LNCaP clone FGC (cell line): ENCODE data around the gene RBL2.

Experiments
- DNase-seq: peaks from one replicate; pipeline ENCODE4 v3.0.0-alpha.2; 2011; ENCODE audit warnings: low read depth
- H3K4me3 ChIP-seq: 2 replicates; pipeline ENCODE4 v1.5.1; 2011; ENCODE audit warnings: mild to moderate bottlenecking, low read depth, low read length, control low read depth
- CTCF ChIP-seq: IDR thresholded peaks from 2 replicates; pipeline ENCODE4 v1.5.1; 2012; ENCODE audit warnings: mild to moderate bottlenecking; ENCODE audit not compliant: control insufficient read depth, insufficient read depth; ENCODE audit errors: extremely low read depth

The RBL2 gene

GRCh38 chr16:53518550-53519416 is 84.5 kb downstream of the RBL2 start:
- H3K4me3 ChIP-seq, result no peak overlapping the region
- no peak for DNase-seq
- TF ChIP-seq CTCF, result no peak

GRCh38 chr16:53519417-53520091 is 85.3 kb downstream of the RBL2 start:
- no peak overlapping the region for H3K4me3 ChIP-seq
- DNase-seq, result no peak
- no peak for TF ChIP-seq CTCF

GRCh38 chr16:53523126-53523804 is 89.0 kb downstream of the RBL2 start:
- DNase-seq, result no peak
- no peak for TF ChIP-seq CTCF
- H3K4me3 ChIP-seq, result no peak overlapping the region

GRCh38 chr16:53523971-53524548 is 89.8 kb downstream of the RBL2 start:
- no peak for TF ChIP-seq CTCF
- DNase-seq, result no peak
- H3K4me3 ChIP-seq, result no peak overlapping the region

- no peak for DNase-seq
- no peak for TF ChIP-seq CTCF
- H3K4me3 ChIP-seq, result no peak overlapping the region
Measured at GRCh38 chr16:53528797-53529196, 94.5 kb downstream of the RBL2 start.

GRCh38 chr16:53529513-53529912 is 95.2 kb downstream of the RBL2 start:
- H3K4me3 ChIP-seq, result no peak overlapping the region
- TF ChIP-seq CTCF, result no peak
- no peak for DNase-seq
